ENCODE results near the gene GRAMD1C.

The GRAMD1C gene
- long read RNA-seq = 0 reads

GRCh38 chr3:113838631-113839209, at the start of gene GRAMD1C:
GRAMD1C (plus strand) TSS chr3:113838788; CDS start chr3:113838910, 122 bp downstream.
- H3K27me3 ChIP-seq (ENCODE audit: insufficient read depth, poor library complexity, severe bottlenecking) = no peaks in the 10 kb centered on the region
- TF ChIP-seq SPI1 (IDR thresholded peaks at IDR 0.05; ENCODE audit: borderline replicate concordance, low read depth) (peak; percentile 68; the same call in 1 of the 2 replicates), POLR2AphosphoS5 (IDR thresholded peaks at IDR 0.05; ENCODE audit: low read depth) (no peak), GABPA (IDR thresholded peaks at IDR 0.05; ENCODE audit: low read depth) (no peak)
- TF ChIP-seq, protein P1, sequence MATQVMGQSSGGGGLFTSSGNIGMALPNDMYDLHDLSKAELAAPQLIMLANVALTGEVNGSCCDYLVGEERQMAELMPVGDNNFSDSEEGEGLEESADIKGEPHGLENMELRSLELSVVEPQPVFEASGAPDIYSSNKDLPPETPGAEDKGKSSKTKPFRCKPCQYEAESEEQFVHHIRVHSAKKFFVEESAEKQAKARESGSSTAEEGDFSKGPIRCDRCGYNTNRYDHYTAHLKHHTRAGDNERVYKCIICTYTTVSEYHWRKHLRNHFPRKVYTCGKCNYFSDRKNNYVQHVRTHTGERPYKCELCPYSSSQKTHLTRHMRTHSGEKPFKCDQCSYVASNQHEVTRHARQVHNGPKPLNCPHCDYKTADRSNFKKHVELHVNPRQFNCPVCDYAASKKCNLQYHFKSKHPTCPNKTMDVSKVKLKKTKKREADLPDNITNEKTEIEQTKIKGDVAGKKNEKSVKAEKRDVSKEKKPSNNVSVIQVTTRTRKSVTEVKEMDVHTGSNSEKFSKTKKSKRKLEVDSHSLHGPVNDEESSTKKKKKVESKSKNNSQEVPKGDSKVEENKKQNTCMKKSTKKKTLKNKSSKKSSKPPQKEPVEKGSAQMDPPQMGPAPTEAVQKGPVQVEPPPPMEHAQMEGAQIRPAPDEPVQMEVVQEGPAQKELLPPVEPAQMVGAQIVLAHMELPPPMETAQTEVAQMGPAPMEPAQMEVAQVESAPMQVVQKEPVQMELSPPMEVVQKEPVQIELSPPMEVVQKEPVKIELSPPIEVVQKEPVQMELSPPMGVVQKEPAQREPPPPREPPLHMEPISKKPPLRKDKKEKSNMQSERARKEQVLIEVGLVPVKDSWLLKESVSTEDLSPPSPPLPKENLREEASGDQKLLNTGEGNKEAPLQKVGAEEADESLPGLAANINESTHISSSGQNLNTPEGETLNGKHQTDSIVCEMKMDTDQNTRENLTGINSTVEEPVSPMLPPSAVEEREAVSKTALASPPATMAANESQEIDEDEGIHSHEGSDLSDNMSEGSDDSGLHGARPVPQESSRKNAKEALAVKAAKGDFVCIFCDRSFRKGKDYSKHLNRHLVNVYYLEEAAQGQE (IDR thresholded peaks at IDR 0.05; ENCODE audit: insufficient replicate concordance, low read depth) = no peak
- TF ChIP-seq, protein P2, sequence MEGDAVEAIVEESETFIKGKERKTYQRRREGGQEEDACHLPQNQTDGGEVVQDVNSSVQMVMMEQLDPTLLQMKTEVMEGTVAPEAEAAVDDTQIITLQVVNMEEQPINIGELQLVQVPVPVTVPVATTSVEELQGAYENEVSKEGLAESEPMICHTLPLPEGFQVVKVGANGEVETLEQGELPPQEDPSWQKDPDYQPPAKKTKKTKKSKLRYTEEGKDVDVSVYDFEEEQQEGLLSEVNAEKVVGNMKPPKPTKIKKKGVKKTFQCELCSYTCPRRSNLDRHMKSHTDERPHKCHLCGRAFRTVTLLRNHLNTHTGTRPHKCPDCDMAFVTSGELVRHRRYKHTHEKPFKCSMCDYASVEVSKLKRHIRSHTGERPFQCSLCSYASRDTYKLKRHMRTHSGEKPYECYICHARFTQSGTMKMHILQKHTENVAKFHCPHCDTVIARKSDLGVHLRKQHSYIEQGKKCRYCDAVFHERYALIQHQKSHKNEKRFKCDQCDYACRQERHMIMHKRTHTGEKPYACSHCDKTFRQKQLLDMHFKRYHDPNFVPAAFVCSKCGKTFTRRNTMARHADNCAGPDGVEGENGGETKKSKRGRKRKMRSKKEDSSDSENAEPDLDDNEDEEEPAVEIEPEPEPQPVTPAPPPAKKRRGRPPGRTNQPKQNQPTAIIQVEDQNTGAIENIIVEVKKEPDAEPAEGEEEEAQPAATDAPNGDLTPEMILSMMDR (IDR thresholded peaks at IDR 0.05; ENCODE audit: insufficient read depth, low read length) = peak; percentile 65
- DNase-seq (ENCODE audit: low read depth in 1 of 2, low spot score in 1 of 2) = peak; percentile 51 to 82
- H3K4me3 ChIP-seq (replicated peaks; ENCODE audit: insufficient read depth, low read length) = peak within 1 kb of the TSS; percentile 32
- H3K27ac ChIP-seq (replicated peaks) = no peak within 1 kb of the TSS

GRCh38 chr3:113791381-113791780, 47.2 kb upstream of the GRAMD1C start:
- Histone ChIP-seq H3K4me3 (replicated peaks; ENCODE audit: insufficient read depth, low read length) (no peak overlapping the region), H3K27me3 (ENCODE audit: insufficient read depth, poor library complexity, severe bottlenecking) (no peaks in the 10 kb centered on the region), H3K27ac (replicated peaks) (no peak overlapping the region)
- TF ChIP-seq, protein P2 (IDR thresholded peaks at IDR 0.05; ENCODE audit: insufficient read depth, low read length) = no peak
- TF ChIP-seq GABPA (IDR thresholded peaks at IDR 0.05; ENCODE audit: low read depth) (no peak), POLR2AphosphoS5 (IDR thresholded peaks at IDR 0.05; ENCODE audit: low read depth) (no peak), SPI1 (IDR thresholded peaks at IDR 0.05; ENCODE audit: borderline replicate concordance, low read depth) (no peak)
- TF ChIP-seq, protein P1 (IDR thresholded peaks at IDR 0.05; ENCODE audit: insufficient replicate concordance, low read depth) = no peak
- no peak for DNase-seq (ENCODE audit: low read depth in 1 of 2, low spot score in 1 of 2)

- no peak for DNase-seq (ENCODE audit: low read depth in 1 of 2, low spot score in 1 of 2)
- Histone ChIP-seq H3K4me3 (replicated peaks; ENCODE audit: insufficient read depth, low read length) (no peak overlapping the region), H3K27ac (replicated peaks) (no peak overlapping the region), H3K27me3 (ENCODE audit: insufficient read depth, poor library complexity, severe bottlenecking) (no peaks in the 10 kb centered on the region)
- TF ChIP-seq POLR2AphosphoS5 (IDR thresholded peaks at IDR 0.05; ENCODE audit: low read depth) (no peak), SPI1 (IDR thresholded peaks at IDR 0.05; ENCODE audit: borderline replicate concordance, low read depth) (peak; percentile 91)
- TF ChIP-seq, protein P2 (IDR thresholded peaks at IDR 0.05; ENCODE audit: insufficient read depth, low read length) = no peak
- TF ChIP-seq, protein P1 (IDR thresholded peaks at IDR 0.05; ENCODE audit: insufficient replicate concordance, low read depth) = no peak
Observed at GRCh38 chr3:113794526-113794925, 44.1 kb upstream of the GRAMD1C start.

Measured in HL-60 (cell line).